Measurements from ENCODE around the gene PAQR4. TPM values are rescaled to one million over a fixed set of nuclear protein-coding genes. Genes with fewer than 3 reads are reported as not detected.
A peak's percentile ranks its signal among the peaks of the same experiment; 100 is the strongest.

Gene PAQR4
- total RNA-seq, 4 donors from 2014 or later: 4.2 to 14.6 (median 10.2) TPM

GRCh38 chr16:2970563-2970962, 1.4 kb downstream of the PAQR4 start:
- H3K9me3 ChIP-seq: no peaks in the 10 kb centered on the region
- H3K4me1 ChIP-seq: peaks cover 9 to 21% of the 10 kb centered on the region in 2 donors
- peak overlapping the region; percentile 59 to 95 (median 68) for H3K4me3 ChIP-seq
- in situ Hi-C loops (cut with MboI; ENCODE audit: low sequenced_read_pairs in 4 of 4): no loop called here
- peaks cover 28% of the 10 kb centered on the region in 3 donors for H3K27me3 ChIP-seq
- H3K27ac ChIP-seq: peak overlapping the region; percentile 41 to 73 (median 60)
- no peak for DNase-seq
- H3K36me3 ChIP-seq: no peaks in the 10 kb centered on the region
- no peak for TF ChIP-seq POLR2A (IDR thresholded peaks at IDR 0.05)
- no peak for TF ChIP-seq CTCF (IDR thresholded peaks at IDR 0.05 in 4 of 5, conservative IDR thresholded peaks at IDR 0.05 in 1 of 5)
- ATAC-seq: no peak
- intact Hi-C loops (cut with DNase I; ENCODE audit: low total_unique reads): no loop called here

GRCh38 chr16:2971134-2971984, 2.2 kb downstream of the PAQR4 start:
- in situ Hi-C loops (cut with MboI; ENCODE audit: low sequenced_read_pairs in 4 of 4): no loop called here

GRCh38 chr16:2971985-2972784, 3.0 kb downstream of the PAQR4 start:
- DNase-seq (no peak), ATAC-seq (no peak)
- Histone ChIP-seq H3K9me3 (no peaks in the 10 kb centered on the region), H3K4me3 (no peak overlapping the region), H3K4me1 (peaks cover 9 to 21% of the 10 kb centered on the region in 2 donors), H3K27ac (no peak overlapping the region), H3K36me3 (no peaks in the 10 kb centered on the region), H3K27me3 (peaks cover 12 to 13% (median 12%) of the 10 kb centered on the region in 3 donors)
- intact Hi-C loops (cut with DNase I; ENCODE audit: low total_unique reads): no loop called here
- in situ Hi-C loops (cut with MboI; ENCODE audit: low sequenced_read_pairs in 4 of 4): no loop called here
- no peak for TF ChIP-seq POLR2A (IDR thresholded peaks at IDR 0.05)

More at GRCh38 chr16:2971134-2971984, 2.2 kb downstream of the PAQR4 start:
- Histone ChIP-seq H3K27me3 (peaks cover 20% of the 10 kb centered on the region in 3 donors), H3K27ac (no peak overlapping the region), H3K4me3 (no peak overlapping the region), H3K36me3 (no peaks in the 10 kb centered on the region), H3K4me1 (peaks cover 9 to 21% of the 10 kb centered on the region in 2 donors), H3K9me3 (no peaks in the 10 kb centered on the region)
- DNase-seq (no peak), ATAC-seq (no peak)
- TF ChIP-seq POLR2A (IDR thresholded peaks at IDR 0.05) (no peak), CTCF (IDR thresholded peaks at IDR 0.05 in 4 of 5, conservative IDR thresholded peaks at IDR 0.05 in 1 of 5) (no peak)
- intact Hi-C loops (cut with DNase I; ENCODE audit: low total_unique reads): no loop called here

- TF ChIP-seq POLR2A (IDR thresholded peaks at IDR 0.05) (no peak), CTCF (IDR thresholded peaks at IDR 0.05 in 4 of 5, conservative IDR thresholded peaks at IDR 0.05 in 1 of 5) (no peak)
- Histone ChIP-seq H3K9me3 (no peaks in the 10 kb centered on the region), H3K36me3 (no peaks in the 10 kb centered on the region), H3K4me1 (peaks cover 9 to 21% of the 10 kb centered on the region in 2 donors), H3K27ac (no peak overlapping the region), H3K27me3 (peaks cover 3 to 4% (median 3%) of the 10 kb centered on the region in 3 donors), H3K4me3 (no peak overlapping the region)
- DNase-seq (no peak), ATAC-seq (no peak)
- in situ Hi-C loops (cut with MboI; ENCODE audit: low sequenced_read_pairs in 4 of 4) (no loop called here), intact Hi-C loops (cut with DNase I; ENCODE audit: low total_unique reads) (no loop called here)
Measured at GRCh38 chr16:2973093-2973492, 3.9 kb downstream of the PAQR4 start.

Measured in gastrocnemius medialis (tissue), 4 donors.